Epithelial cell of esophagus (primary cell): Measurements from ENCODE around the gene ADRM1.

ENCODE experiments used
- DNase-seq: peaks from one replicate; pipeline ENCODE4 v3.0.0; 2010; ENCODE audit warnings: low read depth
- H3K4me3 ChIP-seq: 2 replicates; pipeline ENCODE4 v1.5.1; 2011; ENCODE audit warnings: mild to moderate bottlenecking, low read length, control low read depth
- TF ChIP-seq, protein P1 (sequence below): IDR thresholded peaks from 2 replicates; pipeline ENCODE4 v1.5.1; 2011; ENCODE audit warnings: low read depth, mild to moderate bottlenecking, low read length, control low read depth, inconsistent platforms; ENCODE audit not compliant: insufficient read depth; ENCODE audit errors: missing control alignments

Gene ADRM1

DNA sequence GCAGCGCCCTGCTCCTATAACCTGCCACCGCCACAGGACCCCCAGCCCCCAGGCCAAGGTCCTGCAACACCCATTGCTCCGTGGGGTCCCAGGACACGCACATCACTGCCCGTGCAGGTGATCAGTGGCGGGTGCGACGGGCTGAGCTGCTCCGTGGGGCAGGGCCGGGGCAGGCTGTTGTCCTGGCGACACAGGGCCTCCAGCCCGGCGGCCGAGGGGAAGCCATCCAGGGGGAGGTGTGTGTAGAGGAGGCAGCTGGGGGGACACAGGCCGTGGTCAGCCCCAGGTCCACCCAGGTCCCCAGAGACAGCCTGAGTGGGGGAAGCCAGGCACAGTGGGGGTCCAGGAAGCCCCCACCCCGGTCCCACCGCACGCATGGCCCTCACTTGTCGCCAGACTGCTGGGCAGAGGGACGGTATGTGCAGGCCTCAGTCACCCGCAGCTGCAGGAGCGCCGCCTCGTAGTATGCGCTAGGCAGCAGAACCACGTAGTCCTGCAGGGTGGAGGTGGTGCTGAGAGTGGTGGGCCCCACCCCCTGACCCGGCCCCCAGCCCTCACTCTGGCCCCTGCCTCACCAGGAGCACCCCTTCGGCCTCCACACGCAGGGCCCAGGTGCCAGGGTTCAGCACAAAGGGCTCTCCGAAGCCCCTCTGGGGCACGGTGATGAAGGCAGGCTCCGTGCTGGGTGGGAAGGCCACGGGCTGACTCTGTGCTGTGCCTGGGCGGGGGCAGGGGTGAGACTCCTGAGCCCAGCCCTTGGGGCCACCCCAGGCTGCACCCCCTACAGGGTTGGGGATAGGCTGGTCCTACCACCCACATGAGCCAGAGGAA is 30.4 kb downstream of the ADRM1 start:
- no peak for DNase-seq
- no peak overlapping the region for H3K4me3 ChIP-seq
- TF ChIP-seq, protein P1, sequence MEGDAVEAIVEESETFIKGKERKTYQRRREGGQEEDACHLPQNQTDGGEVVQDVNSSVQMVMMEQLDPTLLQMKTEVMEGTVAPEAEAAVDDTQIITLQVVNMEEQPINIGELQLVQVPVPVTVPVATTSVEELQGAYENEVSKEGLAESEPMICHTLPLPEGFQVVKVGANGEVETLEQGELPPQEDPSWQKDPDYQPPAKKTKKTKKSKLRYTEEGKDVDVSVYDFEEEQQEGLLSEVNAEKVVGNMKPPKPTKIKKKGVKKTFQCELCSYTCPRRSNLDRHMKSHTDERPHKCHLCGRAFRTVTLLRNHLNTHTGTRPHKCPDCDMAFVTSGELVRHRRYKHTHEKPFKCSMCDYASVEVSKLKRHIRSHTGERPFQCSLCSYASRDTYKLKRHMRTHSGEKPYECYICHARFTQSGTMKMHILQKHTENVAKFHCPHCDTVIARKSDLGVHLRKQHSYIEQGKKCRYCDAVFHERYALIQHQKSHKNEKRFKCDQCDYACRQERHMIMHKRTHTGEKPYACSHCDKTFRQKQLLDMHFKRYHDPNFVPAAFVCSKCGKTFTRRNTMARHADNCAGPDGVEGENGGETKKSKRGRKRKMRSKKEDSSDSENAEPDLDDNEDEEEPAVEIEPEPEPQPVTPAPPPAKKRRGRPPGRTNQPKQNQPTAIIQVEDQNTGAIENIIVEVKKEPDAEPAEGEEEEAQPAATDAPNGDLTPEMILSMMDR = no peak

DNA sequence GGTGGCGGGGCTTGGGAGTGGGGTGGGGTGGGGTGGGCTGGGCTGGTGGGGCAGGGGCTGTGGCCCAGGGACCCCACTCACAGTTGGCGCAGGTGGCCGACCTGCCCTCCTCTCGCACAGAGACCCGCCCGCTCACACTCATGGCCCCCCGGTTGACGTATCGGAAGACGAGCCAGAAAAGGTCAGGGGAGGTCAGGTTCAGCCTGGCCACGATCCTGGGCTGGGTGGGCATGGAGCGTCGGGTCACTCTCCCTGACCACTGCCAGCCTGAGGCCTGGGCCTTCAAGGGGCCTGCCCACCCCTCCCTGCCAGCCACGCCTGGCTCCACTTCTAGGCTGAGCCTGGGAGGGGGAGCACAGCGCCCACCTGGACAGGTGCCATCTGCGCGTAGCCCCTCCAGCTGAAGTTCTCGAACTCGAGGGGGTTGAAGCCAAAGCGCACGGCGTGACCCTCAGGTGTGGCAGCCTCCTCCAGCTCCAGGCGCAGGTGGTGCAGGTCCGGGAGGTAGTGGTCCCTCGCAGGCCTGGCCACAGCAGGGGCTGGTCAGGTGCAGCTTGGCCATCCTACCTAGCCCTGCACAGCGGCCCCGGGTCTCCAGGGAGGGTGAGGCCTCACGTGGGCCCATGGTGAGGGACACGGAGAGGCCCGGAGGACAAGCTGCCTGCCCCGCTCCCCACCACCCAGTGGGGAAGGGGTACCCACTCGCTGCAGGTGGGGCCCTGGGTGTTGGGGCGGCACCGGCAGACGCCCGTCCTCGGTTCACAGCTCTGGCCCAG is 31.2 kb downstream of the ADRM1 start:
- no peak for DNase-seq
- TF ChIP-seq, protein P1 = no peak
- H3K4me3 ChIP-seq = no peak overlapping the region

DNA sequence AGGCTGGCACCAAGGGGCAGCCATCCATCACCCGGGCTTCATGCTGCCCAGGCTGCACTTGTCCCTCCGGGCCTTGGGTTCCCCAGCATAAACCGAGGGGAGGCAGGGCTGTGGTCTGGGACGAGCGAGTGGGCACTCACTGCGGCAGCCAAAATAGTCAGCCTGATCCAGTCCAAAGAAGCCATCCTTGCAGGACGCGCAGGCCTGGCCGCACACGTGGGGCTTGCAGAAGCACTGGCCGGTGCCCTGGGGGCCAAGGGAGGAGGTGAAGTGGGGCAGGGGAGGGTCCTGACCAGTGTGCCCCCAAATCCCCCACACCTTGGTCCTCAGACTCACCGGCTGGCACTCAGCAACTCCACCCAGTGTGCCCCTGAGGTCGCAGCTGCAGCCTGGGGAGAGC is 32.1 kb downstream of the ADRM1 start:
- TF ChIP-seq, protein P1 = no peak
- DNase-seq = no peak
- H3K4me3 ChIP-seq = no peak overlapping the region

DNA sequence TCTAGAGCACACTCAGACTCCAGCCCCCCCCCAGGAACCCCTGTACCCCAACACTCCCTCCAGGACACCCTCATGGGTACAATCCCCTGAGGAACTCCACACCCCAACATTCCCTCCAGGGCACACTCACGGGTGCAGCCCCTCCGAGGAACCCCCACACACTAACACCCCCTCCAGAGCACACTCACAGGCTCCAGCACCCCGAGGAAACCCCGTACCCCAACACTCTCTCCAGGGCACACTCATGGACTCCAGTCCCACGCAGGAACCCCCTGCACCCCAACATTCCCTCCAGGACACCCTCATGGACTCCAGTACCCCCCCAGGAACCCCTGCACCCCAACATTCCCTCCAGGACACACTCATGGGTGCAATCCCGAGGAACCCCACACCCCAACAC is 32.7 kb downstream of the ADRM1 start:
- TF ChIP-seq, protein P1 = no peak
- no peak for DNase-seq
- no peak overlapping the region for H3K4me3 ChIP-seq

DNA sequence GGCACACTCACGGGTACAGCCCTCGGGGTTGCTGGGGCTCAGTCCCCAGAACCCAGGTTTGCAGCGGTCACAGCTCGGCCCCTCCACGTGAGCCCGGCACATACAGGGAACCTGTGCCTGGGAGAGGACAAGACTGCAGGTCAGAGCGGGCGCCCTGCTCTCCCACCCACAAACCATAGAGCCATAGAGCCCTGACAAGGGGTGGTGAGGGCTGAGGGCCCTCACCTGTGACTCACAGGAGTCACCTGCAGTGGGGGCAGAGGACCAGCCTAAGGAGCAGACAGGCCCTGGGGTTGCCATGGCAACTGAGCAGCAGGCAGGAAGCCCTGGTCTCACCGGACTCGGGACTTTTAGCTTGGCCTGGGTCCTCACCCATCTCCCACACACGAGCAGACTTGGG is 33.5 kb downstream of the ADRM1 start:
- no peak for DNase-seq
- TF ChIP-seq, protein P1 = no peak
- no peak overlapping the region for H3K4me3 ChIP-seq

DNA sequence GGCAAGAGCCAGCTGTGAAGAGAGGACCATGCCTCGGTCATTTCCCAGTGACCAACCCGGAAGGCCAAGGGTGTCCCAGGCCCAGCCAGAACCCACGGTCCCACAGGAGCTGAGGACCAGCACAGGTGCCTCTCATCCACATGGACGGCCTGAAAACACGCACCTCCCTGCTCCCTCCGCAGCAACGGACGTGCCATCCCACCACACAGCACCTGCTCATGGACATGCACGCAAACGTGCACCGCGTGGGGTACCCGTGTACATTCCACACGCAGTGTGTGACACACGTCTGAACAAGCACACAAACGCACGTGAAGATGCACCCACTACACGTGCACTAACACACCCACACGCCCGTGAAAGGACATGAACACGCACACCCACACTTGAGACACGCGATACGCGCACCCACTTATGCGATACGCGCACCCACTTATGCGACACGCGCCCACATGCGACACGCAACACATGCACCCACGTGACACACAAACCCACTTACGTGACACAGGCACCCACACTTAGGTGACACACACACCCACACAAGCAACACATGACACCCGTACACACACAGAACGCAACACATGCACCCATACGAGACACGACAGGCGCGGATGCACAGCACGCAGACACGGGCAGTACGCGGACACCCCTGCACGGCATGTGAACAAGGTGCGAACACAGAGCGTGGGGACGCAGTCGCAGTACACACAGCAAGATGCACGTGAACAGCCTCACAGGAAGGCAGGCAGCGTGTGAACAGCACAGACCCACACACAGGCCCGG is 34.2 kb downstream of the ADRM1 start:
- H3K4me3 ChIP-seq = no peak overlapping the region
- TF ChIP-seq, protein P1 = no peak
- no peak for DNase-seq
